ENCODE measurements around the gene PARK7.

The PARK7 gene

GRCh38 chr1:8014381-8014988 lies 53.0 kb downstream of the PARK7 start:
- TF ChIP-seq CTCF (IDR thresholded peaks at IDR 0.05; ENCODE audit: borderline replicate concordance, insufficient read depth, low read depth, low read length) = no peak
- H3K4me3 ChIP-seq (ENCODE audit: low read depth, low read length) = no peak overlapping the region

- H3K4me3 ChIP-seq (ENCODE audit: low read depth, low read length) = no peak overlapping the region
- TF ChIP-seq CTCF (IDR thresholded peaks at IDR 0.05; ENCODE audit: borderline replicate concordance, insufficient read depth, low read depth, low read length) = peak; percentile 37; the same call in 1 of the 2 replicates
Measured at GRCh38 chr1:8015036-8015808, 53.7 kb downstream of the PARK7 start.

- H3K4me3 ChIP-seq (ENCODE audit: low read depth, low read length) = no peak overlapping the region
- no peak for TF ChIP-seq CTCF (IDR thresholded peaks at IDR 0.05; ENCODE audit: borderline replicate concordance, insufficient read depth, low read depth, low read length)
Measured at GRCh38 chr1:8015809-8016165, 54.3 kb downstream of the PARK7 start.

GRCh38 chr1:8016210-8016894 lies 54.8 kb downstream of the PARK7 start:
- no peak overlapping the region for H3K4me3 ChIP-seq (ENCODE audit: low read depth, low read length)
- TF ChIP-seq CTCF (IDR thresholded peaks at IDR 0.05; ENCODE audit: borderline replicate concordance, insufficient read depth, low read depth, low read length) = peak; percentile 26; the same call in 1 of the 2 replicates

- TF ChIP-seq CTCF (IDR thresholded peaks at IDR 0.05; ENCODE audit: borderline replicate concordance, insufficient read depth, low read depth, low read length) = no peak
- no peak overlapping the region for H3K4me3 ChIP-seq (ENCODE audit: low read depth, low read length)
Measured at GRCh38 chr1:8016895-8017241, 55.4 kb downstream of the PARK7 start.

GRCh38 chr1:8017495-8018197 lies 56.1 kb downstream of the PARK7 start:
- no peak overlapping the region for H3K4me3 ChIP-seq (ENCODE audit: low read depth, low read length)
- no peak for TF ChIP-seq CTCF (IDR thresholded peaks at IDR 0.05; ENCODE audit: borderline replicate concordance, insufficient read depth, low read depth, low read length)
